GM23338 (cell line): ENCODE measurements around the gene GAK.

Source experiments
- CTCF ChIP-seq, 2 experiments: fragments of 200-600 bp in 1 of 2; sonication (generic) in 1 of 2; conservative IDR thresholded peaks; 2 replicates each; pipeline versions ENCODE4 v1.5.1 to v1.6.1; 2016 to 2017; ENCODE audit warnings: antibody characterized with exemption in 2 of 2, low read depth in 2 of 2, mild to moderate bottlenecking in 2 of 2, moderate library complexity in 1 of 2
- ZNF462 ChIP-seq: fragments of 250-450 bp; sonication (Bioruptor Pico); IDR thresholded peaks from 2 replicates; pipeline ENCODE4 v1.5.0; 2020; ENCODE audit warnings: mild to moderate bottlenecking, moderate library complexity

- TF ChIP-seq ZNF462 (CRISPR knock-in tag): no peak
- no peak for TF ChIP-seq CTCF (conservative IDR thresholded peaks at IDR 0.05; ENCODE audit: low read depth in 2 of 2)
Measured at GRCh38 chr4:867526-868250, 64.4 kb downstream of the GAK start.
